Stomach (tissue), 4 donors: Measurements from ENCODE around the gene RNASEH2C.

Experiments
- CTCF ChIP-seq, 7 experiments: fragments of 450-650 bp in 4 of 7; fragments of 200-600 bp in 3 of 7; sonication (generic) in 3 of 7; IDR thresholded peaks; one replicate each; pipeline ENCODE4 v1.5.1; 2016 to 2019; ENCODE audit warnings: antibody characterized with exemption in 7 of 7, control low read depth in 2 of 7, mild to moderate bottlenecking in 1 of 7
- EP300 ChIP-seq: sonication (generic); formaldehyde crosslinking; IDR thresholded peaks from one replicate; pipeline ENCODE4 v1.6.1; 2017; ENCODE audit warnings: antibody characterized with exemption
- POLR2A ChIP-seq, 4 donors: fragments of 450-650 bp; IDR thresholded peaks; one replicate each; pipeline ENCODE4 v1.6.1; 2016; ENCODE audit warnings: antibody characterized with exemption in 4 of 4, control low read depth in 2 of 4, mild to moderate bottlenecking in 1 of 4, moderate library complexity in 1 of 4
- POLR2AphosphoS5 ChIP-seq, 3 donors: sonication (generic); formaldehyde crosslinking; IDR thresholded peaks; one replicate each; pipeline ENCODE4 v1.6.1; 2016; ENCODE audit warnings: antibody characterized with exemption in 3 of 3

- TF ChIP-seq CTCF (IDR thresholded peaks at IDR 0.05) (no peak), POLR2A (IDR thresholded peaks at IDR 0.05) (no peak), POLR2AphosphoS5 (IDR thresholded peaks at IDR 0.05) (no peak), EP300 (no peak)
These were observed 46.8 kb upstream of the RNASEH2C start for GRCh38 chr11:65767406-65767805.
